Mammary epithelial cell (primary cell): ENCODE results near the gene MARCHF9.

Source experiments
- EZH2 ChIP-seq: IDR thresholded peaks from 2 replicates; pipeline ENCODE4 v1.6.1; 2012; ENCODE audit warnings: low read length, inconsistent platforms, borderline replicate concordance
- TF ChIP-seq, protein P1 (sequence below), 2 donors: IDR thresholded peaks in 1 of 2; conservative IDR thresholded peaks in 1 of 2; 2 replicates each; pipeline ENCODE4 v1.5.1; 2011 to 2012; ENCODE audit warnings: inconsistent platforms in 2 of 2, low read length in 2 of 2, mild to moderate bottlenecking in 2 of 2, control low read depth in 1 of 2, low read depth in 1 of 2; ENCODE audit not compliant: insufficient read depth in 1 of 2; ENCODE audit errors: extremely low read depth in 1 of 2

DNA sequence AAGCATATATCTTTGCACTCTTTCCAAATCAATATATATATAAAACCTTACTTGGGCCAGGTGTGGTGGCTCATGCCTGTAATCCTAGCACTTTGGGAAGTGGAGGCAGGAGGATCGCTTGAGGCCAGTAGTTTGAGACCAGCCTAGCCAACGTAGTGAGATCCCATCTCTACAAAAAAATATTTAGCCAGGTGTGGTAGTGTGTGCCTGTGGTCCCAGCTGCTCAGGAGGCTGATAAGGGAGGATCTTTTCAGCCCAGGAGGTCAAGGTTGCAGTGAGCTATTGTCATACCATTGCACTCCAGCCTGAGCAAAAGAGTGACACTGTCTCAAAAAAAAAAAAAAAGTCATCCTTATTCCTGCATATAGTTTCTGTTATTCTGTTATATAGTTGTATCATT is 46.6 kb upstream of the MARCHF9 start:
- TF ChIP-seq, protein P1, sequence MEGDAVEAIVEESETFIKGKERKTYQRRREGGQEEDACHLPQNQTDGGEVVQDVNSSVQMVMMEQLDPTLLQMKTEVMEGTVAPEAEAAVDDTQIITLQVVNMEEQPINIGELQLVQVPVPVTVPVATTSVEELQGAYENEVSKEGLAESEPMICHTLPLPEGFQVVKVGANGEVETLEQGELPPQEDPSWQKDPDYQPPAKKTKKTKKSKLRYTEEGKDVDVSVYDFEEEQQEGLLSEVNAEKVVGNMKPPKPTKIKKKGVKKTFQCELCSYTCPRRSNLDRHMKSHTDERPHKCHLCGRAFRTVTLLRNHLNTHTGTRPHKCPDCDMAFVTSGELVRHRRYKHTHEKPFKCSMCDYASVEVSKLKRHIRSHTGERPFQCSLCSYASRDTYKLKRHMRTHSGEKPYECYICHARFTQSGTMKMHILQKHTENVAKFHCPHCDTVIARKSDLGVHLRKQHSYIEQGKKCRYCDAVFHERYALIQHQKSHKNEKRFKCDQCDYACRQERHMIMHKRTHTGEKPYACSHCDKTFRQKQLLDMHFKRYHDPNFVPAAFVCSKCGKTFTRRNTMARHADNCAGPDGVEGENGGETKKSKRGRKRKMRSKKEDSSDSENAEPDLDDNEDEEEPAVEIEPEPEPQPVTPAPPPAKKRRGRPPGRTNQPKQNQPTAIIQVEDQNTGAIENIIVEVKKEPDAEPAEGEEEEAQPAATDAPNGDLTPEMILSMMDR (conservative IDR thresholded peaks at IDR 0.05 in 1 of 2, IDR thresholded peaks at IDR 0.05 in 1 of 2; ENCODE audit: extremely low read depth in 1 of 2, insufficient read depth in 1 of 2, low read depth in 1 of 2, low read length in 2 of 2), result no peak
- TF ChIP-seq EZH2, result no peak
